GM20000 (cell line): ENCODE data around the gene TLNRD1.

Source experiments
- DNase-seq: peaks from one replicate; pipeline ENCODE4 v3.0.0; 2012; ENCODE audit warnings: low spot score
- CTCF ChIP-seq: IDR thresholded peaks from 2 replicates; pipeline ENCODE4 v1.5.1; 2012; ENCODE audit warnings: mild to moderate bottlenecking, control low read depth; ENCODE audit errors: extremely low read depth, missing control alignments

TLNRD1 gene

GRCh38 chr15:81040757-81041156 is 40.0 kb downstream of the TLNRD1 start:
- TF ChIP-seq CTCF: no peak
- no peak for DNase-seq

GRCh38 chr15:81043281-81043934 is 42.7 kb downstream of the TLNRD1 start:
- TF ChIP-seq CTCF: no peak
- no peak for DNase-seq

- no peak for TF ChIP-seq CTCF
- peak; percentile 17 for DNase-seq
These were observed 43.3 kb downstream of the TLNRD1 start for GRCh38 chr15:81043935-81044575.

DNA sequence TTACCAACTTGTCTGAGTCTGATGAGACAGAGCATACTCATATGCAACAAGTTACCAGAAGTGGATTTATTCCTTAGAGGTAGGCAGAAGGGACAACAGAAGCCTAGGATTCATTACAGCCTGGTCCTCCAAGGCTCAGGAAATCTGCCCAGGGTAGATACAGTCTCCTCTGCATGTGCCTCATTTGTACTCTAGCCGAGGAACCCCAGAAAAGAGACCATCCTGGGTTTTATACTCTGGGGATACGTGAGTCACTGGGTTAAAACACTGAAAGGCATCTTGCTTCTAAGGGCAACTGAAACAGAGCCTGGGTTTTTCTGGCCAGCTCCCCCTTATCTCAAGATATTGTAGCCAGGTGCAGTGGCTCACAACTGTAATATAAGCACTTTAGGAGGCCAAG is 45.6 kb downstream of the TLNRD1 start:
- TF ChIP-seq CTCF: no peak
- DNase-seq: no peak

GRCh38 chr15:81047928-81048327 is 47.2 kb downstream of the TLNRD1 start:
- no peak for DNase-seq
- no peak for TF ChIP-seq CTCF

DNA sequence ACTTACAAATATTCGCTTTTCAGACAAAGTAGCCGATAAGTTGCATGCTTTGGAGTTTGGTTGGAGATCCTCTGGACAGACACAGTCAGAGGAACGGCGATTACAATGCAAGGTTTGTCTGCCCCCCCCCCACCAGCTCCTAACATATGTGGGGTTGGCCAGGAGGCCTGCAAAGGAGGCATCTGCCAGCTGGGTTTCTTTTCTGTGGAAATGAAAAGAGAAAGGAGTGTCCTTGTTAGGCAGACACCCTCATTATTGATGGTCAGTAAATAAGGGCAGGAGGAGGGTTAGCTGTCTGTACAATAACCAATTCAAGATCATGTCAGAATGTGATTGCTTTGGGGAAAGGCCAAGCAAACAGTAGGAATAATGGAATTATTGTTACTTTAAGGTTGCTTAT is 49.1 kb downstream of the TLNRD1 start:
- no peak for TF ChIP-seq CTCF
- no peak for DNase-seq

DNA sequence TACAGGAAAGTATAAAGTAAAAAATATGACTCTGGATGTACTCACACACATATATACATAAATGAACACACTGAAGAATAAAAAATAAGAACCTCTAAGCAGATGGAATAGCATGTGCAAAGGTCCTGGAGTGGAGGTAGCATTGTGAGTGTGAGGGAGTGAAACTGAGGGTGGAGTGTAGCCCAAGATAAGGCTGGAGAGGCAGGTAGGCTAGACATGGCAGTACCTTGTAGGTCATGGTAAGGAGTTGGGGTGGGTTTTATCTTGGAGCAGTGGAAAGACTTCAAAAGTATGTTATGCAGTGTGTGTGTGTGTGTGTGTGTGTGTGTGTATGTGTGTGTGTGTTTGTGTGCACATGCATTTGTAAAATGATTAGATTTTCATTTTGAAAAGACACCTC is 49.5 kb downstream of the TLNRD1 start:
- TF ChIP-seq CTCF: no peak
- DNase-seq: no peak
